Chondrocyte (in vitro differentiated cells): Measurements from ENCODE around the gene MGP. TPM values are rescaled to one million over a fixed set of nuclear protein-coding genes. Genes with fewer than 3 reads are reported as not detected.

Experiments used
- DNase-seq: peaks from one replicate; pipeline ENCODE4 v3.0.0; 2021; ENCODE audit warnings: mixed read lengths, low spot score
- H3K27ac Mint-ChIP-seq: one replicate; pipeline ENCODE4 v1.8.0; 2021; ENCODE audit warnings: mild to moderate bottlenecking, moderate library complexity, mixed read lengths; ENCODE audit not compliant: unreplicated experiment
- H3K27me3 Mint-ChIP-seq: 2 replicates; pipeline ENCODE4 v1.8.0; 2021; ENCODE audit warnings: low read depth, mixed read lengths
- H3K36me3 Mint-ChIP-seq: 2 replicates; pipeline ENCODE4 v1.8.0; 2021; ENCODE audit warnings: low read depth, mixed read lengths
- H3K4me1 Mint-ChIP-seq: 2 replicates; pipeline ENCODE4 v1.8.0; 2021; ENCODE audit warnings: low read depth, mild to moderate bottlenecking, mixed read lengths
- H3K4me3 Mint-ChIP-seq: one replicate; pipeline ENCODE4 v1.8.0; 2021; ENCODE audit warnings: mild to moderate bottlenecking, moderate library complexity, mixed read lengths; ENCODE audit not compliant: unreplicated experiment
- H3K9me3 Mint-ChIP-seq: 2 replicates; pipeline ENCODE4 v1.8.0; 2021; ENCODE audit warnings: low read depth, mixed read lengths
- CTCF ChIP-seq: fragments of 200-600 bp; sonication (generic); IDR thresholded peaks from 2 replicates; pipeline ENCODE4 v1.5.0; 2021; ENCODE audit warnings: antibody characterized with exemption, mild to moderate bottlenecking, moderate library complexity
- total RNA-seq: library from RNA; stranded (reverse); gene quantifications from 3 replicates; pipeline ENCODE4 v1.2.1, GENCODE V29; 2021

The MGP gene
- total RNA-seq, 1 donor from 2014 or later: 213 TPM

- H3K27ac Mint-ChIP-seq: peak overlapping the region; percentile 17
- no peak for DNase-seq
- TF ChIP-seq CTCF: no peak
- peaks cover 32% of the 10 kb centered on the region for H3K4me1 Mint-ChIP-seq
- H3K4me3 Mint-ChIP-seq: no peak overlapping the region
- H3K27me3 Mint-ChIP-seq: no peaks in the 10 kb centered on the region
- H3K36me3 Mint-ChIP-seq: no peaks in the 10 kb centered on the region
- peaks cover 11% of the 10 kb centered on the region for H3K9me3 Mint-ChIP-seq
These were observed 19.2 kb upstream of the MGP start for GRCh38 chr12:14904854-14905253.

- no peak for DNase-seq
These were observed 17.9 kb upstream of the MGP start for GRCh38 chr12:14903386-14904098.

GRCh38 chr12:14902465-14902864, 16.8 kb upstream of the MGP start:
- DNase-seq: no peak
- H3K27me3 Mint-ChIP-seq: no peaks in the 10 kb centered on the region

More at GRCh38 chr12:14903386-14904098, 17.9 kb upstream of the MGP start:
- no peaks in the 10 kb centered on the region for H3K36me3 Mint-ChIP-seq
- no peak overlapping the region for H3K4me3 Mint-ChIP-seq
- H3K27ac Mint-ChIP-seq: no peak overlapping the region
- H3K27me3 Mint-ChIP-seq: no peaks in the 10 kb centered on the region
- peaks cover 32% of the 10 kb centered on the region for H3K4me1 Mint-ChIP-seq
- TF ChIP-seq CTCF: no peak
- H3K9me3 Mint-ChIP-seq: peaks cover 11% of the 10 kb centered on the region

GRCh38 chr12:14901228-14901562, 15.5 kb upstream of the MGP start:
- H3K4me3 Mint-ChIP-seq: no peak overlapping the region
- H3K36me3 Mint-ChIP-seq: no peaks in the 10 kb centered on the region
- H3K27me3 Mint-ChIP-seq: no peaks in the 10 kb centered on the region
- TF ChIP-seq CTCF: no peak
- peaks cover 10% of the 10 kb centered on the region for H3K9me3 Mint-ChIP-seq
- no peak for DNase-seq
- H3K27ac Mint-ChIP-seq: no peak overlapping the region
- H3K4me1 Mint-ChIP-seq: peaks cover 40% of the 10 kb centered on the region

More at GRCh38 chr12:14902465-14902864, 16.8 kb upstream of the MGP start:
- H3K27ac Mint-ChIP-seq: no peak overlapping the region
- no peak for TF ChIP-seq CTCF
- H3K9me3 Mint-ChIP-seq: peaks cover 11% of the 10 kb centered on the region
- H3K4me1 Mint-ChIP-seq: peaks cover 32% of the 10 kb centered on the region
- no peak overlapping the region for H3K4me3 Mint-ChIP-seq
- no peaks in the 10 kb centered on the region for H3K36me3 Mint-ChIP-seq

- Mint-ChIP-seq H3K27me3 (no peaks in the 10 kb centered on the region), H3K27ac (no peak overlapping the region), H3K4me3 (no peak overlapping the region), H3K9me3 (peaks cover 8% of the 10 kb centered on the region), H3K4me1 (peaks cover 41% of the 10 kb centered on the region), H3K36me3 (no peaks in the 10 kb centered on the region)
- DNase-seq: no peak
- no peak for TF ChIP-seq CTCF
These were observed 15.0 kb upstream of the MGP start for GRCh38 chr12:14900521-14901227.
